ENCODE data around the gene OR10H4.
"Not testable (repeated sequence)": the region's sequence is repeated elsewhere in the genome, so short reads cannot be mapped to it uniquely, and the experiment has no call there.

DNA sequence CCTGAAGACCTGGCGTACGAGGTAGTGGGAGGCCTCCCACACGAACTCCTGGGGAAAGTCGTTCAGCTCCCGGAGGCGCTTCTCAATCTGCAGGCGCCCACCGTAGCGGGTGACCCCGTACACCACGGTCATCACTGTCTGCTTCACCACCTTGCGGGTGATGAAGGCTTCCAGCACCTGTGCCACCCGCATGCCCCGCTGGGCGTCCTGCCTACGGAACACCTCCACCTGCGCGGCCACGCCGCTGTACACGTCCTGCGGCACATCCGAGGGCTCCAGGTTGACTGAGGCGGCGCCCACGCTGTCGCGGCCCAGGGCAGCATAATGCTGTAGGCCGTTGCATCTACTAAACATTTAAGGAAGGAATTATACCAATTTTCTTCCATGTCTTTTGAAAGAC, 45.9 kb upstream of the OR10H4 start:
- TF ChIP-seq, protein P1, sequence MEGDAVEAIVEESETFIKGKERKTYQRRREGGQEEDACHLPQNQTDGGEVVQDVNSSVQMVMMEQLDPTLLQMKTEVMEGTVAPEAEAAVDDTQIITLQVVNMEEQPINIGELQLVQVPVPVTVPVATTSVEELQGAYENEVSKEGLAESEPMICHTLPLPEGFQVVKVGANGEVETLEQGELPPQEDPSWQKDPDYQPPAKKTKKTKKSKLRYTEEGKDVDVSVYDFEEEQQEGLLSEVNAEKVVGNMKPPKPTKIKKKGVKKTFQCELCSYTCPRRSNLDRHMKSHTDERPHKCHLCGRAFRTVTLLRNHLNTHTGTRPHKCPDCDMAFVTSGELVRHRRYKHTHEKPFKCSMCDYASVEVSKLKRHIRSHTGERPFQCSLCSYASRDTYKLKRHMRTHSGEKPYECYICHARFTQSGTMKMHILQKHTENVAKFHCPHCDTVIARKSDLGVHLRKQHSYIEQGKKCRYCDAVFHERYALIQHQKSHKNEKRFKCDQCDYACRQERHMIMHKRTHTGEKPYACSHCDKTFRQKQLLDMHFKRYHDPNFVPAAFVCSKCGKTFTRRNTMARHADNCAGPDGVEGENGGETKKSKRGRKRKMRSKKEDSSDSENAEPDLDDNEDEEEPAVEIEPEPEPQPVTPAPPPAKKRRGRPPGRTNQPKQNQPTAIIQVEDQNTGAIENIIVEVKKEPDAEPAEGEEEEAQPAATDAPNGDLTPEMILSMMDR (IDR thresholded peaks at IDR 0.05): not testable (repeated sequence)
- not testable (repeated sequence) for TF ChIP-seq USF2 (CRISPR knock-in tag; IDR thresholded peaks at IDR 0.05); FOXK1 (CRISPR knock-in tag; IDR thresholded peaks at IDR 0.05); TEAD1 (CRISPR knock-in tag; IDR thresholded peaks at IDR 0.05); MLX (CRISPR knock-in tag; IDR thresholded peaks at IDR 0.05); ZNF263 (CRISPR knock-in tag; IDR thresholded peaks at IDR 0.05; ENCODE audit: low read depth); ETV6 (CRISPR knock-in tag; IDR thresholded peaks at IDR 0.05); TCF7 (CRISPR knock-in tag; IDR thresholded peaks at IDR 0.05; ENCODE audit: low read depth); CREM (CRISPR knock-in tag; IDR thresholded peaks at IDR 0.05)
- TF ChIP-seq, protein P2, sequence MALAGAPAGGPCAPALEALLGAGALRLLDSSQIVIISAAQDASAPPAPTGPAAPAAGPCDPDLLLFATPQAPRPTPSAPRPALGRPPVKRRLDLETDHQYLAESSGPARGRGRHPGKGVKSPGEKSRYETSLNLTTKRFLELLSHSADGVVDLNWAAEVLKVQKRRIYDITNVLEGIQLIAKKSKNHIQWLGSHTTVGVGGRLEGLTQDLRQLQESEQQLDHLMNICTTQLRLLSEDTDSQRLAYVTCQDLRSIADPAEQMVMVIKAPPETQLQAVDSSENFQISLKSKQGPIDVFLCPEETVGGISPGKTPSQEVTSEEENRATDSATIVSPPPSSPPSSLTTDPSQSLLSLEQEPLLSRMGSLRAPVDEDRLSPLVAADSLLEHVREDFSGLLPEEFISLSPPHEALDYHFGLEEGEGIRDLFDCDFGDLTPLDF (CRISPR knock-in tag; IDR thresholded peaks at IDR 0.05): not testable (repeated sequence)
- TF ChIP-seq, protein P3, sequence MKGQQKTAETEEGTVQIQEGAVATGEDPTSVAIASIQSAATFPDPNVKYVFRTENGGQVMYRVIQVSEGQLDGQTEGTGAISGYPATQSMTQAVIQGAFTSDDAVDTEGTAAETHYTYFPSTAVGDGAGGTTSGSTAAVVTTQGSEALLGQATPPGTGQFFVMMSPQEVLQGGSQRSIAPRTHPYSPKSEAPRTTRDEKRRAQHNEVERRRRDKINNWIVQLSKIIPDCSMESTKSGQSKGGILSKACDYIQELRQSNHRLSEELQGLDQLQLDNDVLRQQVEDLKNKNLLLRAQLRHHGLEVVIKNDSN (CRISPR knock-in tag; IDR thresholded peaks at IDR 0.05): not testable (repeated sequence)
- TF ChIP-seq, protein P4, sequence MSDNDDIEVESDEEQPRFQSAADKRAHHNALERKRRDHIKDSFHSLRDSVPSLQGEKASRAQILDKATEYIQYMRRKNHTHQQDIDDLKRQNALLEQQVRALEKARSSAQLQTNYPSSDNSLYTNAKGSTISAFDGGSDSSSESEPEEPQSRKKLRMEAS (CRISPR knock-in tag; IDR thresholded peaks at IDR 0.05): not testable (repeated sequence)
